Neural cell (in vitro differentiated cells): ENCODE data around the gene PHACTR1.

Experiments used
- CTCF ChIP-seq: fragments of 450-650 bp; IDR thresholded peaks from 2 replicates; pipeline ENCODE4 v1.5.1; 2014; ENCODE audit warnings: antibody characterized with exemption, mild to moderate bottlenecking, moderate library complexity; ENCODE audit not compliant: poor library complexity, severe bottlenecking
- EP300 ChIP-seq: fragments of 450-650 bp; conservative IDR thresholded peaks from 2 replicates; pipeline ENCODE4 v1.6.1; 2014; ENCODE audit warnings: antibody characterized with exemption, mild to moderate bottlenecking, moderate library complexity; ENCODE audit not compliant: poor library complexity, severe bottlenecking
- EZH2 ChIP-seq: fragments of 200-600, 300-800 bp; shearing (Covaris generic), sonication (generic); IDR thresholded peaks from 2 replicates; pipeline ENCODE4 v1.6.1; 2014; ENCODE audit warnings: antibody characterized with exemption, low read length, borderline replicate concordance, mild to moderate bottlenecking; ENCODE audit not compliant: insufficient read depth, poor library complexity, severe bottlenecking
- POLR2AphosphoS5 ChIP-seq: IDR thresholded peaks from 2 replicates; pipeline ENCODE4 v1.6.1; 2012
- RAD21 ChIP-seq: fragments of 450-650 bp; conservative IDR thresholded peaks from 2 replicates; pipeline ENCODE4 v1.6.1; 2014; ENCODE audit warnings: antibody characterized with exemption, mild to moderate bottlenecking, moderate library complexity
- REST ChIP-seq: IDR thresholded peaks from 2 replicates; pipeline ENCODE4 v1.6.1; 2012; ENCODE audit warnings: borderline replicate concordance
- TAF1 ChIP-seq: IDR thresholded peaks from 2 replicates; pipeline ENCODE4 v1.6.1; 2012; ENCODE audit warnings: low read depth

- no peak for TF ChIP-seq RAD21
- TF ChIP-seq CTCF = no peak
- no peak for TF ChIP-seq REST
- no peak for TF ChIP-seq EP300
- TF ChIP-seq POLR2AphosphoS5 = no peak
- no peak for TF ChIP-seq EZH2
- no peak for TF ChIP-seq TAF1
These were observed 253.4 kb downstream of the PHACTR1 start for GRCh38 chr6:12969966-12970365.
